Activated effector memory CD4-positive, alpha-beta T cell treated with Interleukin-2 at 50 U/mL for 16 hours (primary cell): ENCODE results near the gene NFATC4.
"Not testable (repeated sequence)": the region's sequence is repeated elsewhere in the genome, so short reads cannot be mapped to it uniquely, and the experiment has no call there.

Source experiments
- DNase-seq: peaks from one replicate; pipeline ENCODE4 v3.0.0-alpha.2; 2020

Gene NFATC4

GRCh38 chr14:24368562-24369252 lies 723 bp downstream of the NFATC4 start:
- DNase-seq, result no peak

GRCh38 chr14:24369463-24369862 lies 1.5 kb downstream of the NFATC4 start:
- DNase-seq, result no peak

- no peak for DNase-seq
These were observed 2.1 kb downstream of the NFATC4 start for GRCh38 chr14:24369907-24370687.

GRCh38 chr14:24370748-24371147 lies 2.8 kb downstream of the NFATC4 start:
- DNase-seq, result no peak

GRCh38 chr14:24371605-24372004 lies 3.6 kb downstream of the NFATC4 start:
- not testable (repeated sequence) for DNase-seq

GRCh38 chr14:24372701-24373416 lies 4.9 kb downstream of the NFATC4 start:
- no peak for DNase-seq

- DNase-seq, result no peak
These were observed 8.6 kb downstream of the NFATC4 start for GRCh38 chr14:24376448-24377070.

- DNase-seq, result no peak
These were observed 9.1 kb downstream of the NFATC4 start for GRCh38 chr14:24377126-24377525.

- no peak for DNase-seq
These were observed 9.7 kb downstream of the NFATC4 start for GRCh38 chr14:24377657-24378056.

GRCh38 chr14:24378327-24378726 lies 10.3 kb downstream of the NFATC4 start:
- DNase-seq, result no peak

GRCh38 chr14:24378981-24379906 lies 11.3 kb downstream of the NFATC4 start:
- no peak for DNase-seq

GRCh38 chr14:24379907-24380730 lies 12.1 kb downstream of the NFATC4 start:
- DNase-seq, result no peak

- no peak for DNase-seq
These were observed 13.5 kb downstream of the NFATC4 start for GRCh38 chr14:24381363-24382063.

- DNase-seq, result no peak
These were observed 14.0 kb downstream of the NFATC4 start for GRCh38 chr14:24382064-24382371.

- DNase-seq, result no peak
These were observed 16.2 kb downstream of the NFATC4 start for GRCh38 chr14:24384169-24384568.

- no peak for DNase-seq
These were observed 17.5 kb downstream of the NFATC4 start for GRCh38 chr14:24385524-24385923.

GRCh38 chr14:24387009-24387345 lies 19.0 kb downstream of the NFATC4 start:
- DNase-seq, result no peak

- not testable (repeated sequence) for DNase-seq
These were observed 19.6 kb downstream of the NFATC4 start for GRCh38 chr14:24387579-24387978.

- DNase-seq, result no peak
These were observed 20.6 kb downstream of the NFATC4 start for GRCh38 chr14:24388474-24389179.

- no peak for DNase-seq
These were observed 21.4 kb downstream of the NFATC4 start for GRCh38 chr14:24389226-24389848.
